ENCODE results near the gene TLL1.

Gene TLL1

DNA sequence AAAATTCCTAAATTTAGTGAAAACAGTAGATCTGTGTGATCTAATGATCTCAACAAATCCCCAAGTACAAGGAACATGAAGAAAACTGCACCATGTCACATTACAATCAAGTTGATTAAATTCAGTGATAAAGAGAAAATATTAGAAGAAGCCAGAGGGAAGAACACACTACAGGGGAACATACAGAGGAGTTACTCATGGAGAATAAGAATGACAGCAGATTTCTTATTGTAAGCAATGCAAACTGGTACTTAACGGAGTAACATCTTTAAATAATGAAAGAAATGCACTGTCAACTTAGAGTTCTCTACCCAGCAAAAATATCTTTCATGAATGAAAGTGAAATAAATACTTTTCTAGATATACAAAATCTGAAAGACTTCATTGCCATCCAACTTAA lies 21.1 kb downstream of the TLL1 start:
- no peak for DNase-seq (ENCODE audit: low spot score)

DNA sequence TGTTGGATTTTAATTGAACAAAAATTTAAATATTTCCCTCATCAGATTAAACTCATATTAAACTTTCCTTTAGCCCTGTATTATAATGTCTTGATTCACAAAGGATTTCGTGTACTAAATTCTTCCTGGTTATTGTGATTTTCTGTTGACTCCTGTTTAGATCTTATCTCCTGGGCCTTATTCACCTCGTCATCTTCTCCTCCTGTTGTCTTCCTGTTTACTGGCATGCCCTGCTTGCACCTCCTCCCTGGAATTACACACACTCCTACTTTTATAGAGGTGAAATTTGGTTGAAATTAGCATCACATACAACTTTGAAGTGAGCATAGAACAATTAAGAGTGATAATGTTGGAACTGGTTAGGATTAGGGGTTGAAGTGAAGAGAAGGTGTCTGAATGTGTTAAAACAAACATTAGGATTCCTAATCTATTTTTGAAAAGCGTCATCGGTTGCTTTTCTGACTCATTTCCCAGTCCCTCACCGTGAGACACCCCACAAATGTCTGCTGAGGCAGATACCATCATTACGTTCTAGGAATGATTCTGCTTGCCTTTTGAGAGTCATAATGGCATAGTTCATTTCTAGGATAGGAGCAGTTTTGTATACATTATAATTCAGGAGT lies 32.5 kb downstream of the TLL1 start:
- no peak for DNase-seq (ENCODE audit: low spot score)

DNA sequence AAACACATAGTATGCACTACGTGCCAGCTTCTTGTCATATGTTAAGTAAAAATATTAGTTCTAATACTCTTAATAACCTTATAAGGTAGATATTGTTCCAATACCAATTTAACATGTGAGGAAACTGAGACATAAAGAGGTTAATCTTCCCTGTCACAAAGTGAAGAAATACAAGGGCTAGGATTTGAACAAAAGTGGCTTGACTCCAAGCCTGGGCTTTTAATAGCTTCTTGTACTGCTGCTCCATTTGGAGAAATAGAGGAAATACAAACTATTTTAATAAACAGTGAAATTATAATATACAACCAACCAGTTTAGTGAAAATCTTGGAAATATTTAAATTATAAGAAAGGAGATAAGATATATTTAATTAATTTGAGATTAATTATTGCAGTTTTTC lies 33.2 kb downstream of the TLL1 start:
- DNase-seq (ENCODE audit: low spot score) = no peak

DNA sequence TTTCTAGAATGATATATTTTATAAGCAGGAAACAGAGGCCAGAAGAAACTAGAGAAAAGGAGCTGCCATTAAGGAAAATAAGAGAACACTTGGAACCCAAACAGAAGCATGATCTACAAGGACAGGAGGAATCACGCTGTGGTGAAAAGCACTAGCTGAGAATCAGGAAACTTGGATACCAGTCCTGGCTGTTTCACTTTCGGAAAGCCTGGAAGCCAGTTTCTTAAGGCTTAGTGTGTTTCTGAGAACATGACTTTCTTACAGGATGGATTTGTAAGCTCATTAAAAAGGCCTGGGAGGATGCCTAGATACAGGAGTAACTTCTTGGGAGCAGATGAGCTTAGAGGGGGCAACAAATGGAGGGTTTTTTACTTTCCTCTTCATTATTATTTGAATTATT lies 36.9 kb downstream of the TLL1 start:
- DNase-seq (ENCODE audit: low spot score) = no peak

DNA sequence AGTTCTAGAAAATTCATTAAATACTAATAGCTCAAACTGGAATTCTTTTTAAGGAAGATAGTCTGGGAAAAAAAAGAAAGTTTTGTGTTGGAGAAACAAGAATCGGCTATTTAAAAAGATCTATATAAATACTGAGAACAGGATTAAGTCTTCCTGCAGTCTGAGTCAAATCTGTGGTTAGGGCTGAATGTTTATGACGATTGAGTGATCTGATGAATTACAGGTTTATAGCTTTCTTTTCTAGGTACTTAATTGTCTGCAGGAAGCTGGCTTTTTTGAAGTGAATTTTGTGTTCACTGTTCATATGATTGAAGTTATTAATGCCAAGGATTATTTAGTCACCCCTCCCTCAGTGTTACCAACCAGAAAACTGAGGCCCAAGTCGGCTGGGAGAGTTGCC lies 42.2 kb downstream of the TLL1 start:
- no peak for DNase-seq (ENCODE audit: low spot score)

DNA sequence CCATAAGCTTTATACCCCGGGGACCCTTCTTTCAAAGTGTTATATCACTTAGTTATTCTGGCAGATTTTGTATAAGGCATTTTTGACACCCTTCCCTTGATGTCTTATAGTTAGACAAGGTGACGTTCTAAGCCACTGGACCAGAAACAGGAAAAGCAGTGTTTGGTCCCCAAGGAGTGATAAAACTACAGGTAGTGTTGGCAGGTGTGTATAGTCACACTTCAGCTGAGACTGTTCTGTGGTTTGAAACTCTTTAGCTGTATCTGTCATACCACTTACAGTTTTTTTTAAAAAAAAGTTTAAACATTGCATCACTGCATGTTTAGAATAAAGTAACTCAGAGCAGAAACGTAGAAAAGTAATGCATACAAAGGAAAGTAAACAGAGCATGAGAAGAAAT lies 48.5 kb downstream of the TLL1 start:
- no peak for DNase-seq (ENCODE audit: low spot score)

DNA sequence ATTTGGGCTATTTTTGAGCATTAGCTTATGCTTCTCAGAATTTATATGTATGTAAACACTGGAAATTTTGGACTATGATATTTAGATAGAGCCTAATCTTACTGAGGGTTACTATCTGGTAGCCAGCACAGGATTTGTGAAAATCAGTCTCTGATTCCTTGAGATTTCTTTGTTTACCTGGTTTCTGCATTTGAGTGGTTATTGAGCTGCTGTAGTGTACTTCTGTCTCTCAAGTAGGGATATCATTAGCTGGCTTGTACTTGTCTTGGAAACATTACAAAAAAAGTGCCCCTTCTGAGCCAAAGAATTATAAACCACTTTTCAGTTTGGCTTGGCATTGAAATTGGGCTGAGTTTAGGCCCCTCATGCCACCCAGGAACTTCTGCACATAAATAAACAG lies 49.7 kb downstream of the TLL1 start:
- no peak for DNase-seq (ENCODE audit: low spot score)

DNA sequence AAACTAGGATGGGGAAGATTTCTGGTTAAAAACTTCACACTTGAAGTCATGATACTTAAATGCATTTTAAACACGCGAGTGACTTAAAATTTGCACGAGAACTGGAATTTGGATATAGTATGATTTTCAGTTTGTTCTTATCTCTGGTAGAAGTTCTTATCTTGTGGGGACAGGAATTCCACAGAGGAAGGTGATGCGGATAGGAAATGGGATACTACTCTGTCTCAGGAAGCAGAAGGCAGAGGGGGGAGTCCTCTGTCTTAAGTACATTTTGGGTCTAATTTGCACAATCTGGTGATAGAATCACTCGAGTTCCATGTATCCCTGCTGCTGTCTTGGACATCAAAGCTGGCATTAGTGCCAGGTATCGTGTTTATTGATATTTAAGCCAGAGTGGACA lies 53.3 kb downstream of the TLL1 start:
- no peak for DNase-seq (ENCODE audit: low spot score)

DNA sequence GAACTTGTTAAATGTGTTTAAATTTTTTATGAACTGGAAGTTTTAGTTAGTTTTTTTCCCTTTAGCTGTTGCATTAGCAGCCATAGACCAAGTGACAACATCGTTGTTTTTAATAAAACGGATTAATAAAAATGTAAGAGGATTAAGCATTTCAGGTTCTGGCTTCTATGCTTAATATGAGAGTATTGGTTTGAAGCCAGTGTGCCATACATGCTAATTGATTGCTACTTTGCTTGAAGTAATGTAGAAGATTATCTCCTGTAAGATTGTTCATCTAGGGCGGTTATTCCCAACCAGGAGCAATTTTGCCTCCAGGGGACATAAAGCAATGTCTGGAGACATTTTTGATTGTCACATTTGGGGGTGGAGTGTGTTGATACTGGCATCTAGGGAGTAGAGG lies 54.3 kb downstream of the TLL1 start:
- no peak for DNase-seq (ENCODE audit: low spot score)

DNA sequence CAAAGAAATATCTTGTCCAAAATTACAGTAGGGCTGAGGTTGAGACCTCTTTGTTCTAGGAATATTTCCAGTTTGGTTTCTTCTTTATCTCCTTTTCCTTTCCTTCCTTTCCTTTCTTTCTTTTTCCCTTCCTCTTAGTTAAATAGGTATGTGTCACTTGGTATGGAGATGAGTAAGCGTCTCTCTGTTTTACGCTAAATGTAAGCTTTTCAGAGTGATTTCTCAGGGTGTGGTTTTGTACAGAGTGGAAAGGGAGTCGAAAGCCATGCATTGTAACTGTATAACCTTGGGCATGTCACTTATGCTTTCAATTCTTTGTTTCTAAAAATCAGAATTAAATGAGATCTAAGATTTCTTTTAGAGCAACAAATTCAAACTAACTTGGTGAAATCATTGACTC lies 54.8 kb downstream of the TLL1 start:
- DNase-seq (ENCODE audit: low spot score) = no peak

DNA sequence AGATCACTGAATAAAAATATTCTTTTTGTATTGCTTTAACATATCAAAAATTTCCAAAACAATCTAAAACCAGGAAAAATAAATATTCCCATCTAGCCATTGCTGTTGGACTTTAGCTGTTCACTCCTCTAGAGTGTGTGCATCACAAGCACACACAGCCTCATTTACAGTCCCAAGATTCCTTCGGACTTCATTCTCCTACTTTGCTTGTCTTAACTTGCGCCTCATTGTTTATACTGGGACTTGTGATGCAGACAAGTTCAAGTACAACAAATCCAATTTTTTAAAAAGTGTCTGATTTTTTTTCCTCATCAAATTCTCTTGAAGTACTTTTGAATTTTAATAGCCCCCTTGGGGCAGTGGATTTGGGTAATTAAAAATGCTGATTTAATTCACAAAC lies 55.6 kb downstream of the TLL1 start:
- DNase-seq (ENCODE audit: low spot score) = no peak

DNA sequence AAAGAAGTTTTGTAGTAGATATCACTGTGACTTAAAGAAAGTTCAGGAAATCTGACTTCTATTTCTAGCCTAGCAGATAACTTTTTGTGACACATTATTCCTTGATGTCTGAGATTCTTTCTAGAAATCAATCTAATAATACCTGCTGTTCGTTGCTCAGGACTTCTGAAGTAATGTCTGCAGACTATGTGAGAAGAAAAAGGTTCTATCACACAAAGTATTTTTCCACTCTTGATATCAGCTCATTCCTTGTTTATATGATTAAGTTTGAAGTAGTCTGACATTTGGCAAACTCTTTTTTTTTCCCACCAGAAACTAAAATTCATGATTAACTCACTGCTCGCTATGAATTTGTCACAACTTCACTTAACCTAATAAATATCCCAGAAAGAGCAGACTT lies 56.6 kb downstream of the TLL1 start:
- no peak for DNase-seq (ENCODE audit: low spot score)

DNA sequence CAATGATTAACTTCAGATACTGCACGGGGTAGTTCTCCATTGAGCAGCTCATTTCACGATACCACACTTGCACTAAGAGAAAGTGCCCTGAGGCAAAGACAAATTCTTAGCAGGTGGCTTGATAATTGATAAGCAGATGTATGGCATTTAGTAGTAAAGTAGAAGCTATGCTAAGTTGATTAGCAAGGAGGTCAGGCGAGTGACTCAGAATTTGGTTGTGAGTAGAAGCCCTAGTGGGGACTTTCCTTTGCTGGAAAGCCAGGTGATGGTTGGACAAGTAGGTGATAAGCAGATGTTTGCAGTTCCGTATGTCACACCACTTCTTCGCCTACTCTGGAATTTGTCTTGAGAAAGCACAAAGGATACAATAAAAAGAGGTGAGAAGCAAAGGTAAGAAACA lies 58.7 kb downstream of the TLL1 start:
- no peak for DNase-seq (ENCODE audit: low spot score)

DNA sequence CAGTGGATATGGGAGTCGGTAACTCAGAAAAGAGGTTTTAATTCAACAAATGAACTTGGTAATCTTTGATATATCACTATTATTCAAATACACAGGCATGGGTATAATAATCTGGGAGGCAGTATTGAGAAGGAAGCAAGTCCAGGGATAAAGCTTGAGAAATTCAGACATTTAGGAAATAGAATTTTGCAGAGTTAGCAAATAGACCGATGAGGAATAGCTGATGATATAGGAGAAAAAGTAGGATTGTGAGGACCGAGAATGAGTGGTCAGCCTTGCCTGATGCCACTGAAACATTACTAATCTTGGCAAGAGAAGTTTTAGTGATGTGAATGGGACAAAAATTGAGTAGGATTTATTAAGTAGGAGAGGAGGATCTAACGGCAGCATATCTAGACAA lies 71.9 kb downstream of the TLL1 start:
- no peak for DNase-seq (ENCODE audit: low spot score)

DNA sequence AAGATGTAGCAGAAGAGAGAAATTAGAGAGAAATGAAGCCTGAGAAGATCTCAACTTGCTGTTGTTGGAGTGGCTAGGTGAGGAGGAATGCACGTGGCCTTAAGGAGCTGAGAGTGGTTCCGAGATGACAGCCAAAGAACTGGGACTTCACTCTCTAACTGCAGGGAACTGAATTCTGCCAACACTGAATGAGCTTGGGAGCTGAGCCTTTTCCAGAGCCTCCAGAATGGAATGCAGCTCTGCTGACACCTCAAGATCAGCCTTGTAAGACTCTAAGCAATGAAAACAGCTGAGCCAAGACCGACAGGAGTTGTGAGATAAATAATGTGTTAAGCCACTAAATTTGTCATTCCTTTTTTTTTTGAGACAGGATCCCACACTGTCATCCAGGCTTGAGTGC lies 73.0 kb downstream of the TLL1 start:
- DNase-seq (ENCODE audit: low spot score) = no peak

DNA sequence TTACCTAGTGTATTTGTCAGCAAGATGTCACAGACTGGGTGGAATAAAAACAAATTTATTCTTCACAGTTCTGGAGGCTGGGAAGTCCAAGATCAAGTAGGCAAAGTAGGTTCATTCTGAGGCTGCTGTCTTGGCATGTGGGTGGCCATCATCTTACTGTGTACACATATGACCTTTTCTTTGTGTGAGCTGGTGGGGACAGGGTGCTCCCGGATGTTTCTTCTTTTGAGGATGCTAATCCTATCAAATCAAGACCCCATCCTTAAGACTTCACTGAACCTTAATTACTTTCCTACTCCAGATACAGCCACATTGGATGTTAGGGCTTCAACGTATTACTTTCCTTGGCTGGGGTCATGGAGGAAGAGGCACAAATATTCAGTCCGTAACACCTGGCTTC lies 74.0 kb downstream of the TLL1 start:
- DNase-seq (ENCODE audit: low spot score) = no peak

DNA sequence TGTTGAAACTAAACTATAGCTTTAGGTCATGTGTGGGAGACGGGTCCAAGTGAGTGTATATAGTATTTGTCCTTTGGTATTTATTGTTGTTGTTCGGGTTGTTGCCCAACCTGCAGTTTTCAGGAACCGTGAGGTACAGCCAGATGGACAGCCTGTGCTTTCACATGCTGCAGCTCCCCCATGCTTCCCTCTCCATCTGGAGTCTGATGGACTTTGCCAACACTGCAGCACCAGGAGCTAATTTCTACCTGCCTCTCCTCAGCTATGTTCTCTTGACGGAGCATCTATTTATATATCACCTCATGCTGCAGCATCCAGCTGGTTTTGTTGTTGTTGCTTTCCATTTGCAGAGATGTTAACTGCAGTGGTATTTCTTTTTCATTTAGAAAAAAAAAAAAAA lies 80.1 kb downstream of the TLL1 start:
- no peak for DNase-seq (ENCODE audit: low spot score)

DNA sequence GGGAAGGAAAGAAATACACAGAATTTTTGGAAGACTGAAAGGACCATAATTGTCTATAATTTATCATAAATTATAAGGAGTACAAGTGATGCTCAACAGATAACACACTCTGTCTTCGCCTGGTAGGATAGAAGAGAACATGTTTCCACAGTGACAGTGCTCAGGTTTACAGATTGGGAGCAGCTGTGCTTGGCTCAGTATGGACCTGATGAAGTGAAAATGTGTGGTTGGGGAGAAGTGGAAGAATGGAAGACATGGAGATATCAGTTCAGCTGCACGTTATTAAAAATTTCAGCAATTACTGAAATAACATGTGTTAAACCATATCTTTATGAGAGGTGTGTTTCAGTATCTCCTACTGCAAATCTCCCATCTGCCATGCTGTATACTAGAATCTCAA lies 90.6 kb downstream of the TLL1 start:
- DNase-seq (ENCODE audit: low spot score) = no peak

DNA sequence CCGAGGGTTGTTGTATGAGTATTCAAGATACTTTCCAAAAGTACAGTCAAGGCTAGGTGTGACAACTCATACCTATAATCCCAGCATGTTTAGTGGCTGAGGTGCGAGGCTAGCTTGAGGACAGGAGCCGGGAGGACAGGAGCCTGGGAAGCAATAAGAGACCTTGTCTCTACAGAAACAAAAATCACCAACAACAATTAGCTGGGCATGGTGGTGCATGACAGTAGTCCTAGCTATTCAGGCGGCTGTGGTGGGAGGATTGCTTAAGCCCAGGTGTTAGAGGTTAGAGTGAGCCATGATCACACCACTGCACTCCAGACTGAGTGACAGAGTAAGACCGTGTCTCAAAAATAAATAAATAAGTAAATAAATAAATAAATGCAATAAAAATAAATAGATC lies 91.6 kb downstream of the TLL1 start:
- DNase-seq (ENCODE audit: low spot score) = no peak

DNA sequence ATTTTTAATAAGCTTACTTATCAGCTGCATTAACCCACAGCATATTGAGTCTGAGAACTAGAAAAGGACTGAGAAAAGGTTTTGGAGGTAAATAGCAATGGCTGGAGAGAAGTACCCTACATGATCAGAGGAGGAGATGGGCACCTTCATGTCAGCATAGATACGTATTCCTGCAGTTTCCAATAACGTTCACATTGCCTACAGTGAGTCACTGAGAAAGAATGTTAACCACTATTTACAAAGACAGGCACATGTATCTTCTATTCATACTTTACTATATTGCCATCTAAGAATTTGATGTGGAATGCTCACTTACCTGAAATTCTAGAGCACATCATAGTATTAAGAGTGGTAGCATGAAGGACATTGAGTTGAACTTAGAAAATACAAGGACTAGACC lies 92.5 kb downstream of the TLL1 start:
- no peak for DNase-seq (ENCODE audit: low spot score)

DNA sequence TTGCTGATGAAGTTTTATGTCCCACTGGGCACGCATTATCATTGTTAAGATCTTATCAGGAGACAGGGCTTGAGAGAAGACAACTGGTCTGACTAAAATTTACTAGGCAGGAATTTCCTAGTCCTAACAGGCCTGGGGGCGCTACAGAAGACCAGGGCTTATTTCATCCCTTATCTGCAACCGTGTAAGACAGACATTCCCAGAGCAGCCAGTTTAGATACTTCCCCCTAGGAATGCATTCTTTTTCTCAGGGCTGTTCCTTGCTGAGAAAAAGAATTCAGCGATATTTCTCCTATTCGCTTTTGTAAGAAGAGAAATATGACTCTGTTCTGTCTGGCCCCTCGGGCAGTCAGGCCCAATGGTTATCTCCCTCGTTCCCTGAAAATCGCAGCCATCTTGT lies 93.8 kb downstream of the TLL1 start:
- no peak for DNase-seq (ENCODE audit: low spot score)

DNA sequence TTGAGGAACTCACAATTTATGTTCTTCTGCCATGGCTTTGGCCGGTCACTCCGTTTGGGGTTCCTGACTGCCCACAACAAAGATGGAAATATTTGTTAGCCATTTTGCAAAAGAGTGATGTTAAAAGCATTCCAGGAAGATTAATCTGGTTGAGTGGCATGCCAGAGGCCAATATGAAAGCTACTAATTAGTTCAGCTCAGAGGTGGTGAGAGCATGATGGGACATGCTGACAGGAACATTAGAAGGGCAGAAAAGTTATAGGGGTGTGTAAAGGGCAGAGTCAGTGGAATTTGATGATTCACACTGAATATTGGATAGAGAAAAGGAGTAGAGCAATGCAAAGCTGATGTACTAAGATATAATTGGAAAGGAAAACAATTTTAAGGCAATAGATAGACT lies 94.4 kb downstream of the TLL1 start:
- no peak for DNase-seq (ENCODE audit: low spot score)

DNA sequence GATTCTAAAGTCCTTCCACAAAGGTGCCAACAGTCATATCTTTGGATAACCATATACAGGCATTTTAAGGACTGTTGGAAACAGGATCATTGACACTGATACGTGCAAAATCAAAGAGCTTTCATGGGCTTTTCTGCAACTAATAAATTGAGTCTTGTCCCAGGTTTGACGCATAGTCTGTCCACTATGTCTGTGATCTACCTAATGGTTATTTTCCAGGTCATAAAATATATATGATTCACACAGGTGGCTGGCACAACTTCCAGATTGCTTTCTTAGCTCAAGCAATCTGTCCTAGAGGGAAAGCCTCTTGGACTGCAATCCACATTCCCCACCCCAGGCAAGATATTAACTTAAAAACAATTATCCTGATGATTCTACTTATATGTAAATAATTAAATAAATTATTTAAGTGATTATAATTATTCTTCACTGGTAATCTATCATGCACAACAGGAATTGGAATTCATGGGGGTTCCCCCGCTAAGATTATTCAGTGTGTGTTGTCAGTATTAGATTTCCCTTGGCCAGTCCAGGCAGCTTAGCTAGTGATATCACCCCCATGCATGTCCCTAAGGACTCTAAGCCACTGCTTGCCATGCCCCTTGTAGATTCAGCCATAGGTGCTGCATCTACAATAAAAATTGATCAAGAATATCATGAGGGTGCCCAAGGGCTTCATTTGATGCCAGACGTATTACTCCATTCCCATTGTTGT lies 97.8 kb downstream of the TLL1 start:
- no peak for DNase-seq (ENCODE audit: low spot score)

DNA sequence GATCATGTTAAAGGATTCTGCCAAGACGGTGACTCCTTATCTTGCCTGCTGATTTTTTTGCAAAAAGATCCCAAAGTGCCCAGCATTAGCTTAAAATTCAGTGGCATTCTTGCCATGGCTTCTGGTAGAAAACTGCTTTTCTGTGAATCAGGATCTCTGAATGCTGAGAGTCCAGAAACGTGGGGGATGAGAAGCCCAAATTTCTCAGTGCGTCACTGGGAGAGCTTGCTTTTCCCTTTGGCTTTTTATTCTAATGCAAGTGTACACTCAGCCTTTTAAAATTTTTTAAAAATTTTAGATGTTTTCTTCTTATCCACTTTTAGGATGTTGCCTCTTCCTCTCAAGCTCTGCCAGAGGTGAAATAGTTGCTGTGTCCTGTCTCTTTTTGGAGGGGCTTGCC lies 98.4 kb downstream of the TLL1 start:
- no peak for DNase-seq (ENCODE audit: low spot score)
